ENCODE results near the gene MYCT1.
"Not testable (repeated sequence)": the region's sequence is repeated elsewhere in the genome, so short reads cannot be mapped to it uniquely, and the experiment has no call there.

MYCT1 gene

GRCh38 chr6:152697634-152698033 is at the start of gene MYCT1:
Gene MYCT1, plus strand, starts transcription at chr6:152697897. Its CDS starts 6 bp downstream, at chr6:152697903.
- DNase-seq = no peak

GRCh38 chr6:152648105-152648504 is 49.6 kb upstream of the MYCT1 start:
- no peak for DNase-seq

- no peak for DNase-seq
Measured at GRCh38 chr6:152651986-152652385, 45.7 kb upstream of the MYCT1 start.

GRCh38 chr6:152661776-152662175 is 35.9 kb upstream of the MYCT1 start:
- DNase-seq = no peak

GRCh38 chr6:152669895-152670294 is 27.8 kb upstream of the MYCT1 start:
- DNase-seq = no peak

GRCh38 chr6:152671171-152671570 is 26.5 kb upstream of the MYCT1 start:
- no peak for DNase-seq

GRCh38 chr6:152673236-152673635 is 24.5 kb upstream of the MYCT1 start:
- no peak for DNase-seq

GRCh38 chr6:152680151-152680550 is 17.5 kb upstream of the MYCT1 start:
- DNase-seq = no peak

- DNase-seq = no peak
Measured at GRCh38 chr6:152680879-152681517, 16.7 kb upstream of the MYCT1 start.

- no peak for DNase-seq
Measured at GRCh38 chr6:152682141-152682540, 15.6 kb upstream of the MYCT1 start.

GRCh38 chr6:152682935-152683334 is 14.8 kb upstream of the MYCT1 start:
- not testable (repeated sequence) for DNase-seq

GRCh38 chr6:152685819-152686218 is 11.9 kb upstream of the MYCT1 start:
- no peak for DNase-seq

GRCh38 chr6:152695372-152696045 is 2.2 kb upstream of the MYCT1 start:
- DNase-seq = no peak

- no peak for DNase-seq
Measured at GRCh38 chr6:152696522-152696921, 1.2 kb upstream of the MYCT1 start.

GRCh38 chr6:152698692-152699091 is 995 bp downstream of the MYCT1 start:
- DNase-seq = no peak

- no peak for DNase-seq
Measured at GRCh38 chr6:152700427-152700826, 2.7 kb downstream of the MYCT1 start.

GRCh38 chr6:152701081-152701862 is 3.6 kb downstream of the MYCT1 start:
- no peak for DNase-seq

GRCh38 chr6:152701863-152702401 is 4.2 kb downstream of the MYCT1 start:
- no peak for DNase-seq

- DNase-seq = not testable (repeated sequence)
Measured at GRCh38 chr6:152703750-152704149, 6.1 kb downstream of the MYCT1 start.

GRCh38 chr6:152705327-152705726 is 7.6 kb downstream of the MYCT1 start:
- DNase-seq = no peak

- DNase-seq = no peak
Measured at GRCh38 chr6:152716322-152716721, 18.6 kb downstream of the MYCT1 start.

GRCh38 chr6:152720974-152721373 is 23.3 kb downstream of the MYCT1 start:
- DNase-seq = no peak

- DNase-seq = no peak
Measured at GRCh38 chr6:152721956-152722355, 24.3 kb downstream of the MYCT1 start.

- no peak for DNase-seq
Measured at GRCh38 chr6:152723398-152723797, 25.7 kb downstream of the MYCT1 start.
